Putamen (tissue), 1 donor: ENCODE data around the gene PPIE.
"Not testable (repeated sequence)": the region's sequence is repeated elsewhere in the genome, so short reads cannot be mapped to it uniquely, and the experiment has no call there.

Experiments used
- DNase-seq: peaks from one replicate; pipeline ENCODE4 v3.0.0-alpha.2; 2016; ENCODE audit warnings: low spot score

The PPIE gene

DNA sequence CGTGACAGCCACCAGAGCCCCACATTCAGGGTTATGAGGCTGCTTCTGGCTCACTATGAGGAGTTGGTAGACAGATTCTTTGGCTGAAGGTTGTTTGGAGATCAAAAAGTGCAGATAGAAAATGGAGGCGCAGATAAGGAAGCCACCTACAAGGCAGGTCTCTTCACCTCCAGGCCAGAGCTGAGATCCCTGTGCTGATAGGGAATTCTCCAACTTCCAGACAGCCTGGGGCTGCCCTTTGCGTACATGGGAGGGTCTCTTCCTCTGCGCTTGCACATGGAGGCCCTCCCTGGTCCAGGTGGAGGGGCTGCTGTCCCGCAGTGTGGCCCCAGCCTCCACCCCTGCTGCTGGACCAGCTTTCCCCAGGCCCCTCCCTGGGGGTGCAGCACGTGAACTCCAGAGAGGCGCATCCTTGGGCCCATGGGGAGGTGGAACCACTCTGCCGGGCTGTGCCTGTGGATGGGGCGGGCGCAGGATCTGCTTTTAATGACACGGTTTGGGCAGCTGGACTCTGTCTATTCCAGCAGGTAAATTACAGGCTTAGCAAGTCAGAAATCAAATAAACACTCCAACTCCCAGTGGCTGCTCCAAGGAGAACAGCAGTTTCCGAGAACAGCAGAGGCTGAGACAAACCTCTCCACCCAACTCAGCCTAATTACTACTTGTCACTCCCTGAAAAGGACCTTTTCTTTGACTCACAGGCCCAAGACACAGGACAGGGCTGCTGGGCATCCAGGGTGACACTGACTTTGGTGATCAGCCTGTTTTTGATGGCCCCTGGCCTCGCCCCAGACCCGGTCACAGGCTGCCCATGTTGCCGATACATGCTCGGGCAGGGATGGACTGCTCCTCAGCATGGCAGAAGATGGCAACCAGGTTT is 20.1 kb downstream of the PPIE start:
- no peak for DNase-seq

DNA sequence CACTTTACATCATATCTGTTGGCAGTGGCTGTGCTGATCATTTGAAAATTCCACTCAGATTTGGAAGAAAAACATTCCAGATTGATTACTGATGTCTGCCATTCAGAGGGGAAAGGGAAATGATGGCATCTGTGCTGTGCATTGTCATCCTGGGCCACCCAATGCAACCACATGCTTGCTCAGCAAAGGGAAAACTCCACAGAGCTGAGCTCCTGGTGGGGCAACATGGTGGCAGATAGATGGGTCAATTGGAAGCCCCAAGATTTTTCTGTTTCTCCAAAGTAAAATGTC is 20.7 kb downstream of the PPIE start:
- DNase-seq: no peak

DNA sequence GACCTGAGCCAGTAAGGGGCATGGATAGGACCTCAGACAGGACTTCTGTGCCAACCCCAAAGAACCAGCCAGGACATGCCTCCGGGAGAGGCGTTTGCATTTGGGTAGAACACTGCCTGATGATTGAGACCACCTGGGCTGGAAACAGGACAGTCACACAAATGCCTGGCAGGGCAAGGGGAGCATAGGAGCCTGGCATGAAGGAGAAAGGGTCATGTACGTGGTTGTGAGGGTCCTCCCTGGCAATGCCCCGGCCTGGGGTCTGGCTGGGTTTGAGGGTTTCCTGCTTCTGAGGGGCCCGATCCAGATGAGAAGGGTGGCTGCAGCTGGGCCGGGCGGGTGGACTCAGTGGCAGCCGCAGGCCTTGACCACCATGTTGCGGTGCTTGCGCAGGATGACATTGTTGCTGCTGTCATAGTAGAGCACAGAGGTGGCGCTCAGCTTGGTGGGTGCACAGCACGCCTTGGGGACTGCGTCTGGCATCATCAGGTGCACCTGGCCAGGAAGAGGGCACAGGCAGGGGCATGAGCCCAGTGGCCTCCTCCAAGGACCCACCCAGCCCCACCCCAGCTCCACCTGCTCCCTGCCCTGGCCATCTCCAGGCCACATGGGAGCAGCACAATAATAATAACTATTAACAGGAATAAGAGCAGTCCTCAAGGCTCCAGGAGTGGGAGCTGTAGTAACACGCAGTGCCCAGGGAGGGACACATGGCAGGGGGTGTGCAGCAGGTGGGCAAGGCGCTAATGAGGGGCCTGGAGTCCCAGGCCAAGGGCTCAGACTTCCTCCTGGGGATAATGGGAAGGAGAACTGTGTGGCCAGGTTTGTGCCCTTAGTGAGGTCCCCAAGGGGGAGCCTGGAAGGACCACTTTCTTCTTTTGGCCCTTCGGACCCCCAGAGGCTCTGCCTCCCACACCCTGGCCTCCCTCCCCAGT is 21.7 kb downstream of the PPIE start:
- no peak for DNase-seq

DNA sequence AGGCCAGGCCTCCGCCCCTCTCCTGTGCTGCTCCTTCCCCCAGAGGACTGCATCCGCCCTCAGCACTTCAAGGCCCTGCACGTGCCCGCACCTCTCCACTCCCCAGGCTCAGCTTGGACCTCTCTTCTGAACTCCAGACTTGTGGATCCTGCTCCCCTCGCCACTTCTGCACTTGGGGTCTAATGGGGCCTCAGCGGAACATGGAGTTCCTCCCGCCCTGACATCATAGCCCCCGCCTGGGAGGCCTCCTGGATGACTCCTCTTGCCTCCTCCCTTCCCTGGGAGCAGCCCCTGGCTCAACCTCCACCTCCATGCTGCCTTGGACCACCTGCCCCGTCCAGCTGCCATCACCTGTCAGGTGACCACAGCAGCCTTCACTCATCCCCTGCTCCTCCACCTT is 22.3 kb downstream of the PPIE start:
- DNase-seq: no peak

DNA sequence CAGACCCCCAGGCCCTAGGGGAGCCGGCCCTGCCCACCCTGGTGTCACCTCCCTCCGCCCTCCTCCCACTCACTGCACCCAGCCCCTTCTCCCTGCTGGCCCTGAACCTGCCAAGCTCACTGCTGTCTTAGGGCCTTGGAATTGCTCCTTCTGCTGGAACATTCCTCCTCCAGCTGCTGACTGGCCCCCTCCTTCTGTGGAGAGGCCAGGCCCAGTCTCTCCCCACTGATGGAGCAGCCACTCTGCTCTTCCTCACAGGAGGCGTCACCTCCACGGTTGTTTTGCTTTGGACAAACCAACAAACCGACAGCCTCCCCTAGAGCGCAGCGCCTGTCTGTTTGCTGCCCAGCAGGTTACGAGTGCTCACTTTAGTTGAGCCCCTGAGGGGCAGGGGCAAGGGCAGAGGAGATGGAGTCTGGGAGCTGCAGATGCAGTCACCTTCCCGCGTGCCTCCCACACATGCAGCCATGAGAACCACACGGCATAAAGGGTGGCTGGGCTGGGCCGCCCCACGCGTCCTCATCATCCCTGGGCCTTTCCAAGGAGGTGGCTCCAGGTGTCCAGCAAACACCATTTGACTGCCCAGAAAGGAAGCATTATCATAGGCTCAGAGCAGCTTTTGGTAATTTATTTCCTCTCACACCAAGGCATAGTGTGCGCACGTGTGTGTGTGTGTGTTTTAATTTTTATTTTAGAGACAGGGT is 23.0 kb downstream of the PPIE start:
- DNase-seq: no peak

GRCh38 chr1:39762550-39763540 is 24.2 kb downstream of the PPIE start:
- no peak for DNase-seq

DNA sequence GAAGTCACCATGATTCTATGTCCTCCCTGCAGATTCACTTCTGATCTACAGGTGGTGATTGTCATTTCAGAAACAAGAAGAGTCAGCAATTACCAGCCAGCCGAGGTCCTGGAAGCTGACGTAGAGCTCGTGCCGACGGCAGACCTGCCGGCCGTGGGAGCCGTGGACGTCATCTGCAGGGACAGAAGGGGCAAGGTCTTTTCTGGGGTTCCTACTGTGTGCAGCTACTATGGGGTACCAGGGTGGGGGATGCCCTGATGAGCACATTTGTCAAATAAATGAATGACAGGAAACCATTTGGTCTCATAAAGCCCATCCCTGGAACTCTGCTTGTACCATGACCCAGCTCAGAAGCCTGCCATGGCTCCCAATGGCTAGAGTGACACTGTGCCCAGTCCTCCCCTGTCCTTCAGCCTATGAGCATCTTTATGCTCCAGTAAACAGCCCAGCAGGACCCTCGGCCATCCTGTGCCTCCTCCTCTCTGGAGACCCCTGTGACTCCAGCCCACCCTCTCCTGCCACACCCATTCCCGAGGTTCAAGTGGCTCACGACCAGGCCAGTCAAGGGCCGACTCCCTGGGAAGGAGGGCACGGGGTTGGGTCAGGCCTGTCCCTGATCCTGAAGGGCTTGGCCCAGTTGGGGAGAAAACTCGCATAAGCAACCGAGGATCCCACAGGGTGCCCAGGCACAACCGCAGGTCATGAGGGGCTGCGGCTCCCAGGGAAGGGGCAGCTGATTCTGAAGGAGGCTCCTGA is 25.1 kb downstream of the PPIE start:
- DNase-seq: not testable (repeated sequence)

DNA sequence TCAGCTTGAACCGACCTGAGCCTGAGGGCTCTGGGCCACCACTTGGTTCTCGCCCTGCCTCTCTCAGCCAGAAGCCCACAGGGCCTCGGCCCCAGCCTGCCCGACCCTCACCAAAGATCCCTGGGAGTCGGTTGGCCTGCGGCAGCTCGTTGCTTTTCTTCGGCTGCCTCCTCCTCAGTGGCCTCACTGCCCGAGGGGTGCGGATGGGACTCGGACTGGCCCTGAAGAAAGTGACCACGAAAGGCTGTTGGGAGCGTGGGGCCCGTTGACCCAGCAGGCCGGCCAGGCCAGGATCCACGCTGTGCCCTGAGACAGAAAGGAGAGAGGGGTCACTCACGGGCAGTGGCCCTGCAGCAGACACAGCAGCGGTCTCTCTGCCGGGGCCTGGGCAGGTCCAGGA is 25.8 kb downstream of the PPIE start:
- not testable (repeated sequence) for DNase-seq

DNA sequence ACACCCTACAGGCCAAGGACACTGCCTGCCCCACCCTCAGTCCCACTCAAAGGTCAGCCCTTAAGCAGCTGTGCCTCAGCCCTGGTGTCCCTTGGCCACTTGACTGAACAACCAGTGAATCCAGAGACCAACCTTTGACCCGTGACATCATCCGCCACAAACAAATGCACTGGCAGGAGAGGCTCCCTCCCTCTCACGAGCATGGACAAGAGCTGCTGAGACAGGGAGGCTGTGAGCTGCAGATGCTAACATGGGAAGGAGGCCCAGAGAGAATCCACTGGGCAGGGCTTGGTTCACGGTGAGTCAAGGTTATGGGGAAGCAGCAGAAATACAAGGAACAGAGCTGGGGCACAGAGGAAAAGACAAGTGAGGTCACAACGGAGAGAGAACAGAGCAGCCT is 27.8 kb downstream of the PPIE start:
- not testable (repeated sequence) for DNase-seq

DNA sequence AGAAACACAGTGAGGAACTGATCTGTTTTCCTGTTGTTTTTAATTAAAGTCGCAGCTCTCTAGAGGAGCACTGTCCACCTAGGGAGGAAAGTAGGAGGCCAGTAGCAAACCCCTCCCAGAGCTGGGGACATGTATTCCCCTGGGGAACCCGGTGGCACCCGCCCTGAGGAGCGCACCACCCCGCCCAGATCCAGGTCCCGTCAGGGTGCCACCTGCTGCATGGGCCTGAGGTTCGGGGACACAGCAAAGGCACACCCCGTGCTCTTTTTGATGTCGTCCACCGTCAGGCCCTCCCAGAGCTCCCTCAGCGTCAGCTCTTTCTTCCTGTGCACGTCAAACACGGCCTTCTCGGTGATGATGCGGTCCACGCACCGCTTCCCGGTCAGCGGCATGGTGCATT is 30.8 kb downstream of the PPIE start:
- not testable (repeated sequence) for DNase-seq

DNA sequence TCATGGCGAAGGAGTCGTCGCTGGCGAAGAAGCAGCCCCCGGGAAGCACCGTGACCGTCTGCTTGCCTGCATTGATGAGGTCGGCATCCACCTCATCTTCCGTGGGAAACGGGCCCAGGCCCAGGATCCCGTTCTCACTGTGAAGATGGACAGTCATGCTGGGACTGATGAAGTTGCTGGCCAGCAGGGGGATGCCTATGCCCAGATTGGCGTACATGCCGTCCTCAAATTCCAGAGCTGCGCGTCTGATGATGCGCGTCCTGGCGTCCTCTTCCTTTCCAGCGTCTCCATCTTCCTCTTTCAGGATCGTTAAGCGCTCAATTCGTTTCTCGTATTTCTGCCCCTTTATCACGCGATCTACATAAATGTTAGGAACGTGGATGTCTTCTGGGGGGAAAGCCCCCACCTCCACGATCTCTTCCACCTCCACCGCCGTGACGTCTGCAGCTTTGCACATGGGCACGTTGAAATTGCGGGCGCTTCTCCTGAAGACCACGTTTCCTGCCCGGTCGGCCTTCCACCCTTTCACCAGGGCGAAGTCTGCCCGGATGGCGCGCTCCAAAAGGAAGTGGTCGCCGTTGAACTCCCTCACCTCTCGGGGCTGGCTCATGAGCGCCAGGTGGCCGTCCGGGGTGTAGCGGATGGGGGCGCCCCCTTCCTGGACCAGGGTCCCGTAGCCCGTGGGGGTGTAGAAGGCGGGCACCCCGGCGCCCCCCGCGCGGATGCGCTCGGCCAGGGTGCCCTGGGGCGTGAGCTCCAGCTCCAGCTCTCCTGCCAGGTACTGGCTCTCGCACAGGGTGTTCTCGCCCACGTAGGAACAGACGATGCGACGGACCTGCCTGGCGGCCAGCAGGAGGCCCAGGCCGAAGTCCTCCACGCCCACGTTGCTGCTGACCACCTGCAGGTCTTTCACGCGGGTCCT is 31.7 kb downstream of the PPIE start:
- DNase-seq: not testable (repeated sequence)

DNA sequence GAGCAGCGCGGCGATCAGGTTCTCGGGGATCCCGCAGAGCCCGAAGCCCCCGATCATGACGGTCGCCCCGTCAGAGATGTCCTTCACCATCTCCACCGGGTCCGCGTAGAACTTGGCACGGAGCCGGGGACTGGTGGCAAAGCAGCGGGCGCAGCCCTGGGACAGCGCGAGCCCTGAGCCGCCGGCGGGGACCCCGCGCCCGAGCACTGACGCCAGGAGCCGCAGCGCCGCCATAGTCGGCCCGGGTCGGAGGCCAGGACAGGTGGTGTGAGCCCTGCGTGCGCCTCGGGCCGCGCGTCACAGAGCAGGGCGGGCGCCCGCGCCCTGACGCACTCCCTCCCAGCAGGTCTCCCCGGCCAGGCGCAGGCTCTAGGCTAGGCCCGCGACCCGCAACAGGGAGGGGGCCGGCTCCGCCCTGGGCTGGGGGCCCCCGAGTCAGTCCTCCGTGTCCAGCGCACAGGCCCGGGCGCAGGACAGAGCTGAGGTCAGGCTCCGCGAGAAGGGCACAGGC is 32.4 kb downstream of the PPIE start, which contains the start of gene OXCT2:
Gene OXCT2, minus strand, starts transcription at position 327 of the 511 bp plus-strand sequence. Its CDS starts 93 bp downstream, at position 234.
- not testable (repeated sequence) for DNase-seq

DNA sequence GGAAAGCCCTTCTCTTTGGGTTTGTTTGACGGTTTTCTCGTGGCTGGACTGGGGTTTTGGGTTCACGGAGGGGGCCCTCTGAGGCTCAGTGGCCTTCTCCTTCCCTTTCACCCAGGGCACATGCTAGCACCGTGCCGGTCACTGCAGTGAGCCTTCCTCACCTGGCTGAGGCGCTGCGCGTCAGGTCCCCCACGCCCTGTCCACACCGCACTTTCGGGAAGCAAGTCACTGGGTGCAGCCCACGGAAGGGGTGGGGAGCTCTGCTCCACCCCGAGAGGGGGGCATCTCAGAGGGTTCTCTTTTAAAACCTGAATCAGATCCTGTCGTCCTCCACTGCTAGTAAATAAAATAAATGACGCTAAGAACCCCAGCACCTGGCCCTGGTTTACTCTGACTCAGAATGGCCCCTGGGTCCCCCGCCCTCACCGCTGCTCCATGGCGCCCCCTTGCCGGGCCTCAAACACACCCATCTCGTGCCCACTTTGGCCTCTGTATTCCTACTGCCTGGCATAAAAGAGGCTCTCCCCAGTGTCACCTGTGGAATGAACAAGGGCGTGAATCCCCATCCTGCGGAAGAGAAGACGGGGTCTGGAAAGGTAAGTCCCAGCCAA is 34.8 kb downstream of the PPIE start:
- not testable (repeated sequence) for DNase-seq

GRCh38 chr1:39775141-39775540 is 36.5 kb downstream of the PPIE start:
- DNase-seq: not testable (repeated sequence)

DNA sequence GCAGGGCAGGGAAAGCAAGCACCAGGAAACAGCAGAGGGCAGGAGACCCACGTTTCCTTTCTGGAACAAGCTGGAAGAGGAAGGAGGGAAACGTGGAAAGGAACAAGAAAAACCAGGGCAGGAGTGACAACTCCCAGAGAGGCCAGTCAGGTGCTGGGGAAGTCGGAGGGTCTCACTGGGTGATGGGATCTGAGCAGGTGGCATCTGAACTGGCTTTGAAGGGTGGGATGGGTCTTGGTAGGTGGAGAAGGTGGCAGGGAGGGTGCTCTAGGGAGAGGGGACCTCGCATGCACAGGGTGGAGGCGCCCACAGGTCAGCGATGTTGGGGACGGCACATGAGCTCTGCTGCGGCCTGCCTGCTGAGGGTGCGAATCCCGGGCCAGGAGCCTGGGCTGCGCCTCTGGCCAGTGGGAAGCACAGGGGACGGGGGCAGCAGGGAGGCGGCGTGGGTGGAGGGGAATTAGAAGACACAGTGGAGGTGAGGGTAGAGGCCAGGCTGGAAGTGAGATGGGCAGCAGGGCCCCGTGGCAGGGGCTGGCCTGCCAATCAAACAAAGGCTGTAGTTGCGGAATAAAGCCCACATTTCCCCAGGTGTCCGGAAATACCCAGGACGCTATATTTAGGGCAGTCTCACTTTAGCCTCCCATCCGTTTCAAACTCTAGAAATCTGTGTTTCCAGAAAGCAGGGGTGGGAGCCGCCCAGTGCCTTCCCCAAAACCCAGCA is 37.2 kb downstream of the PPIE start:
- DNase-seq: not testable (repeated sequence)

- DNase-seq: no peak
These were observed 37.7 kb downstream of the PPIE start for GRCh38 chr1:39776400-39776713.

- no peak for DNase-seq
These were observed 38.2 kb downstream of the PPIE start for GRCh38 chr1:39776886-39777285.

DNA sequence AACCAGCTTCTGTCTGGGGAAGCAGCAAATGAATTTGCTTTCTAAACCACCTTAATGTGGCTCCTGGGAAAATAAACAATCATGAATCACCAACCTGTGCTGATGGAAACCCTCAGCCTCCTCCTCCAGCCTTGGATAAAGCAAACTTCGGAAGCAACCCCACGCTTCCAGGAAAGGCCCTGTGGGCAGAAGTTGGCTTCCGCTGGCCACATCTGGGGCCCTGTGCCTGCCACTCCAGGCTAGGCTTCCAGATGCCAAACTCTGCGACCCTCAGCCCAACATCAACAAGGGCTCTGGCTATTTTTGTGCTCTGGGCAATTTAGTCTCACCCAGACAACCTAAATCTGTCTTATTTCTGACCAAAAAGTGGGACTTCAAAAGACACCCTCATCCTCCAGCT is 38.6 kb downstream of the PPIE start:
- no peak for DNase-seq
